Stimulated activated effector memory CD8-positive, alpha-beta T cell treated with anti-CD3 and anti-CD28 coated beads, Interleukin-12 subunit alpha, Interleukin-12 subunit beta, amount 100 ng/mL, for 72 hours (primary cell): ENCODE data around the gene PNPLA7.
"Not testable (repeated sequence)": the region's sequence is repeated elsewhere in the genome, so short reads cannot be mapped to it uniquely, and the experiment has no call there.

Experiments used
- ATAC-seq: fragments of 150-1000 bp; cut with Tn5 transposase; 2 replicates; pipeline ENCODE4 v1.10.0; 2021
- DNase-seq, 2 donors: peaks; one replicate each; pipeline ENCODE4 v3.0.0; 2021 to 2022; ENCODE audit warnings: low spot score in 2 of 2
- H3K27ac Mint-ChIP-seq: one replicate; pipeline ENCODE4 v1.8.0; 2022; ENCODE audit warnings: mild to moderate bottlenecking, mixed read lengths
- H3K36me3 Mint-ChIP-seq: one replicate; pipeline ENCODE4 v1.8.0; 2022; ENCODE audit warnings: mild to moderate bottlenecking, mixed read lengths
- H3K4me1 Mint-ChIP-seq: one replicate; pipeline ENCODE4 v1.8.0; 2022; ENCODE audit warnings: mixed read lengths
- H3K4me3 Mint-ChIP-seq: one replicate; pipeline ENCODE4 v1.8.0; 2022; ENCODE audit warnings: mild to moderate bottlenecking, mixed read lengths
- H3K9me3 Mint-ChIP-seq: one replicate; pipeline ENCODE4 v1.8.0; 2022; ENCODE audit warnings: mixed read lengths

Gene PNPLA7

DNA sequence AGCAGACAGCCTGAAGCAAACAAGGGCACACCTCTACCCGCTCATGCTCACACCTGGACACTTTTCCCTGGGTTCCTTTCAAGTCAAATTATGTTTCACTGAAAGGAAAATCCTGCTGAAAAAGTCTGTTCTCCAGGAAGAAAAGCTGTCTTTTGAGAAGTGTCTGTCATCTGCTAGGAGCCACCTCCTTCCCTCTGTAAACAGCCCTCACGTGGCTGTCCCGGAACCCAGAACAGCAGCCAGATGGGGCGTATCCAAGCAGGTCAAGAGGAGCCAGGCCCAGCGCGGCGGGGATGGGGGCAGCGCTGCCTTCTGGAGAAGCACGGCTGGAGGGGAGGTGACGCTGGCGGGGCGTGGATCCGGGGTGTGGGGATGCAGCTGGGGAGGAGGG lies at the start of gene PNPLA7:
Gene PNPLA7 (minus strand): TSS at position 172 of the 391 bp plus-strand sequence. CDS start 205 bp downstream, outside the sequence.
- ATAC-seq (no peak), DNase-seq (no peak)
- Mint-ChIP-seq H3K27ac (peak within 1 kb of the TSS; percentile 88), H3K9me3 (no peaks in the 10 kb centered on the region), H3K4me1 (peaks cover 22% of the 10 kb centered on the region), H3K36me3 (peaks cover 8% of the 10 kb centered on the region), H3K4me3 (peak within 1 kb of the TSS; percentile 79)

DNA sequence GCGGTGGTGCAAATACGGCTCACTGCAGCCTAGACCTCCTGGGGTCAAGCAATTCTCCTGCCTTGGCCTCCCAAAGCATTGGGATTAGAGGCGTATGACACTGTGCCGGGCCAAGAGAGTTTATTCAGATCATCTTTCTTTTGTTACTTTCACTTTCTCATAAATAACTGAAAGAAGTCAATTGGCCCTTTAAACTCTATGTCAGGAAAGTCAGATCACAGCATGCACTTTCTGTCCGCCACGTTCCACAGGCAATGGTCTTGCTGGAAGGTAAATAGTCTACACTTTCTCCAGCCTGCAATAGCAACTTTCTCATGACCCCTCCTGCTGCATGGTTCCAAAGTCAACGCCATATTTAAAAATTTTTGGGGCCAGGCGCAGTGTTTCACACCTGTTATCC lies 48.7 kb upstream of the PNPLA7 start:
- H3K27ac Mint-ChIP-seq = no peak overlapping the region
- ATAC-seq = no peak
- no peak for DNase-seq
- H3K36me3 Mint-ChIP-seq = peaks cover 4% of the 10 kb centered on the region
- peaks cover 17% of the 10 kb centered on the region for H3K4me1 Mint-ChIP-seq
- no peaks in the 10 kb centered on the region for H3K9me3 Mint-ChIP-seq
- no peak overlapping the region for H3K4me3 Mint-ChIP-seq

DNA sequence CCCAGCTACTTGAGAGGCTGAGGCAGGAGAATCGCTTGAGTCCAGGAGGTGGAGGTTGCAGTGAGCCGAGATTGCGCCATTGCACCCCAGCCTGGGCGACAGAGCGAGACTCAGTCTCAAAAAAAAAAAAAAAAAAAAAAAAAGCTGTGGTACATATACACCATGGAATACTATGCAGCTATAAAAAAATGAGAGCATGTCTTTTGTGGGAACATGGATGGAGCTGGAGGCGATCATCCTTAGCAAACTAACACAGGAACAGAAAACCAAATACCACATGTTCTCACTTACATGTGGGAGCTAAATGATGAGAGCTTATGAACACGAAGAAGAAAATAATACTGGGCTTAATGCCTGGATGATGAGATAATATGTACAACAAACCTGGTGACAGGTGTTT lies 46.4 kb upstream of the PNPLA7 start:
- H3K27ac Mint-ChIP-seq, H3K4me1 Mint-ChIP-seq, H3K9me3 Mint-ChIP-seq, DNase-seq, H3K36me3 Mint-ChIP-seq, ATAC-seq, H3K4me3 Mint-ChIP-seq: not testable (repeated sequence)

DNA sequence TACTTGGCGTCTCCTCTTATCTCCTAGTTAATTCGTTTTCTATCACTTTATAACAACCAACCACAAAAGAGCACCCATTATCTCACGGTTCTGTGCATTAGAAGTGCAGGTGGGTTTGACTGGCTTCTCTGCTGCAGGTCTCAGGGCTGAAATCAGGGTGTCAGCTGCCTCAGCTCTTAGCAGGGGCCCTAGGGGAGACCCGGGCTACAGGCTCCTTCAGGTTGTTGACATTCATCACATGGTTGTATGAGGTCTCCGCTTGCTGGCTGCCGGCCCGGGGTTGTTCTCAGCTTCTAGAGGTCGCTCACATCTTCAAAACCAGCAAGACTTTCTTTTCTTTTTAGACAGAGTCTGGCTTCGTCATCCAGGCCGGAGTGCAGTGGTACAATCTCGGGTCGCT lies 43.0 kb upstream of the PNPLA7 start:
- Mint-ChIP-seq H3K9me3 (no peaks in the 10 kb centered on the region), H3K4me3 (no peak overlapping the region), H3K27ac (no peak overlapping the region), H3K36me3 (peaks cover 8% of the 10 kb centered on the region), H3K4me1 (peaks cover 14% of the 10 kb centered on the region)
- DNase-seq (no peak), ATAC-seq (no peak)

DNA sequence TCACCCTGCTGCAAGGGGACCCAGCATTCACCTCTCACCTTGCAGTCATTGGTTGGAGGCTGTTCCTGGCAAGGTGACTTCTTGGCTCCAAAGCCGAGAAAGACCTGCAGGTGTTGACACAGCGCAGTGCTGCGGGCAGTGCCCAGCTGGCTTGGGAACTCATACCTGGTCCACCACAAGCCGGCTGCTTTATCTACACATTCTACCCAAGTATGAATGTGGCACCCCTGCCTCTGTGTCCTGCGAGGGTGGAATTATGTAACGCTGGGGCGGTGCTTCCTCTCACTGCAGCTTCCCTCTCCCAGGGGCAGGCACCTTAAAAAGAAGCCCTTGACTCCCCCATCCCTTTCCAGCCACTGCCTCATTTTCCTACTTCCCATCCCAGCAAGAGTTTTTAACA lies 42.6 kb upstream of the PNPLA7 start:
- ATAC-seq = no peak
- Mint-ChIP-seq H3K36me3 (peaks cover 12% of the 10 kb centered on the region), H3K9me3 (no peaks in the 10 kb centered on the region), H3K4me3 (no peak overlapping the region), H3K27ac (no peak overlapping the region), H3K4me1 (peaks cover 17% of the 10 kb centered on the region)
- no peak for DNase-seq

DNA sequence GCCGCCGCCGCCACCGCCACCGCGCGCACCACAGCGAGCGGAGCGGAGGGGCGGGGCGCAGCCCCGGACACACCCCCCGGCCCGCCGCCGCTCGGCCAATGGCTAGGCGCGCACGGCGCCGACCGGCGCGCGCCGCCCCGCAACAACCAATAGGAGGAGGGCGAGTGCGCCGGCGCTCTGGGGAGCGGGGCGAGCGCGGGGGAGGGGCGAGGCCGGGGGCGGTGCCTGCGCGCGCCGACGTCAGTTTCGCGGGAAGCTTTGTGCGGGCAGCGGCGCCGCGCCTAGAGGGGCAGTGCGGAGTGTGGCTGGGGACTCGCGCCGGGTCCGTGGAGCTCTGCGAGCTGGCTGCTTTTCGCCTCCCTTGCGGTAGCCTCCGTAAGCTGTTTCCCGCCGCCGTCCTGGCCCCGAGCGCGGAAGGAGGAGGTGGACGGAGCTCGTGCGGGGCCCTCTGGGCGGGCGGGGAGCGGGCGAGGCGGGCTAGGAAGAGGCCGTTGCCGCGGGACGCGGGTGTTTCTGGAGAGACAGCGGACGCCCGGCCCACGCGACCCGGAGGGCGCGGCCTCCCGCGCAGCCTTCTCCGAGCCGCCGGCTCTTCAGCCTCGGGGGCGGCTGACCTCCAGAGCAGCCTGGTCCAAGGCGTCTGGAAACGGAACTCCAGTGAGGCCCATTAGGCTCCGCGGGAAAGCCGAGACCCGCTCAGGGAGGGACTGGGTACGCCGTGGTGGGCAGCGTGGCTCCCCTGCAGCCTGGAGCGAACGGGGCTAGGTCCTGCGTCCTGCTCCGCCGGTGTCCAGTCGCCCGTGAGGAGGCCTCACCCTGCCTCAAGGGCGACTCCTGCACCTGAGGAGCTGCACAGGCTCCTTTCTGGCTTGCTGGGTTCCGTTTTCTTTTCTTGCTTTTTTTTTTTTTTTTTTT lies 40.5 kb upstream of the PNPLA7 start, which contains the start of gene ZMYND19:
Gene ZMYND19 (minus strand): TSS at position 44 of the 915 bp plus-strand sequence. CDS start 249 bp downstream, outside the sequence.
- H3K9me3 Mint-ChIP-seq = no peaks in the 10 kb centered on the region
- H3K36me3 Mint-ChIP-seq = peaks cover 32% of the 10 kb centered on the region
- peak within 1 kb of the TSS; percentile 82 for H3K4me3 Mint-ChIP-seq
- DNase-seq (peak; percentile 94 to 96), ATAC-seq (peak; percentile 95)
- peak within 1 kb of the TSS; percentile 89 for H3K27ac Mint-ChIP-seq
- peaks cover 19% of the 10 kb centered on the region for H3K4me1 Mint-ChIP-seq

DNA sequence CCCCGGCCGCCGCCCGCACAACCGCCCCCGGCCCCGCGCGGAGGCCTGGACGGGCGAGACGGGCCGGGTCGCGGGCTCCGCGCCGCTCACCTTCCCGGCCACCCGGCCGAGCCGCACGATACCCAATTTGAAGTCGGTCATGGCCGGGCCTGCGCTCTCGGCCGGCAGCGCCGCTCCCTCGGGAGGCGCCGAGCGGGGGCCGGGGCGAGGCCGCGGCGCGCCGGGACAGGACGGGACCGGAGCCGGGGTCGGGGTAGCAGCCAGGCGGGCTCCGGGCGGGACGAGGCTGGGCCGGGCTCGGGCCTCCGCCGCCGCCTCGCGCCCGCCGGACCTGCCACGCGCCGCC lies 39.9 kb upstream of the PNPLA7 start:
- peak overlapping the region; percentile 82 for H3K4me3 Mint-ChIP-seq
- no peak for DNase-seq
- peaks cover 39% of the 10 kb centered on the region for H3K36me3 Mint-ChIP-seq
- no peak overlapping the region for H3K27ac Mint-ChIP-seq
- H3K9me3 Mint-ChIP-seq = no peaks in the 10 kb centered on the region
- peaks cover 19% of the 10 kb centered on the region for H3K4me1 Mint-ChIP-seq
- ATAC-seq = peak; percentile 53

DNA sequence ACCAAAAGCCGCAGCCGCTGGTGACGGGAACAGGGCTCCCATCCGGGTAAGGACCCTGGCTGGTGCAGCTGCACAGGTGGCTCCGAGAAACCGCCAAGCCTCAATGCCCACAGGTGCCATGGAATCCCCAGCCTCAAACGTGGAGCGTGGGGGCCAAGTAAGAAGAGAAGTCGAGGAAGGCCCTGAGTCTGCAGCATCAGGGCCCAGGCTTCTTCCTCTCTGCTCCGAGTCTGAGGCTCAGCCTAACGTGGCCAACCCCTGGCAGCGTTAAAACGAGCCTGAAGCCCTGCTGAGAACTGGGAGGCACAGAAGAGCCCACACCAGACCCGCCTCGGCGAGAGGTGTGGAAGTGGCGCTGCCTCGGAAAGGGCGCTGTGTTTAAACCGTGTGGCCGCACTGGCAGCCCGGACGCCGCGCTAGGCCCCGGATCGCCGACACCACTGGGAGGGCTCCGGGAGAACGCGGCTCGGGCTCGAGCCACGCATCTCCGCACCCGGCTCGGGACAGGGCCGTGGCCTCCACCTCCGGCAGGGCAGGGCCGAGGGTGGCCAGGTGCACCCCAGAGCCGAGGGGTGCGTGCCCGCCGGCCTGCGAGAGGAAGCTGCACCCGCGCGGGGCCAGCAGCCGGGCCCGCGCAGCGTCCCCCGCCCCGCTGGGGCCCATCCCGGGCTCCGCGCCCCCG lies 39.4 kb upstream of the PNPLA7 start:
- DNase-seq = no peak
- H3K9me3 Mint-ChIP-seq = no peaks in the 10 kb centered on the region
- H3K4me3 Mint-ChIP-seq = peak overlapping the region; percentile 74
- peaks cover 19% of the 10 kb centered on the region for H3K4me1 Mint-ChIP-seq
- no peak overlapping the region for H3K27ac Mint-ChIP-seq
- H3K36me3 Mint-ChIP-seq = peaks cover 44% of the 10 kb centered on the region
- ATAC-seq = peak; percentile 4

DNA sequence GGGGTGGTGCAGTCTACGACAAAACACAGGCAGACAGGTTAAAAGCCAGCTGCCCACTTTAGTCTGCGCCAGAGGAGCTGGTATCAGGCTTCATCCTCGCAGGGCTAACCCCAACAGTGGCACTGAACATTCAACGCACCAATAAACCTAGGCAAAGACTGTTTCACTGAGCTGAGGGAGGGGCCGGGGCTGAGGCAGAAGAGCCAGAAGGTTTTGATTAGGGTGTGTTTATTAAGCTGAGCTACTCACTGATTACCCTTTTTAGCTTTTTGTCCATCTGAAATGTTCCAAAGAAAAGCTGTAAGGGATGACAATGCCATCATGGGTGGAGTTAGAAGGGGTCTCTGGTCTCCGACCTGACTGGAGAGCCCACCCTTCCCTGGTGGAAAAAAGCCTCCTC lies 38.7 kb upstream of the PNPLA7 start:
- ATAC-seq (no peak), DNase-seq (no peak)
- H3K4me3 Mint-ChIP-seq = peak overlapping the region; percentile 74
- H3K36me3 Mint-ChIP-seq = peaks cover 45% of the 10 kb centered on the region
- no peaks in the 10 kb centered on the region for H3K9me3 Mint-ChIP-seq
- H3K4me1 Mint-ChIP-seq = peaks cover 19% of the 10 kb centered on the region
- no peak overlapping the region for H3K27ac Mint-ChIP-seq

DNA sequence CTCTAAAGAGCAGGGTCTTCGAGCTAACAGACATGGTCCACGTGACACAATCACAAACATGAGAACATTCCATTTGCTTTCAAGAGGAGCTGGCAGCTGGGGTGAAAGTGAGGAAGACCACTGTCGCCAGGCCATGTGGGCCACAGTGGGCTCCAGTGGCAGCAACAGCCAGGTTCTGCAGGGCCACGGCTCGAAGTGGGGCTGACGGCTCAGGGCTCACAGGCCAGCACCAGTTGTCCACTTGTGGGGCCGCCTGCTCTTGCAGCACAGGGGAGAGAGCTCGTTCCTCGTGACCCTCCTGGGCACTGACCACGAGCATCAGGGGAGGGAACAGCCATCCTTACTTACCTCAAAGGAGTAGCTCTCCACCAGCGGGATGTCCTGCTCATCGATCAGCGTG lies 38.1 kb upstream of the PNPLA7 start:
- Mint-ChIP-seq H3K4me1 (peaks cover 19% of the 10 kb centered on the region), H3K36me3 (peaks cover 50% of the 10 kb centered on the region), H3K9me3 (no peaks in the 10 kb centered on the region), H3K27ac (peak overlapping the region; percentile 53), H3K4me3 (peak overlapping the region; percentile 74)
- no peak for ATAC-seq
- DNase-seq = no peak

DNA sequence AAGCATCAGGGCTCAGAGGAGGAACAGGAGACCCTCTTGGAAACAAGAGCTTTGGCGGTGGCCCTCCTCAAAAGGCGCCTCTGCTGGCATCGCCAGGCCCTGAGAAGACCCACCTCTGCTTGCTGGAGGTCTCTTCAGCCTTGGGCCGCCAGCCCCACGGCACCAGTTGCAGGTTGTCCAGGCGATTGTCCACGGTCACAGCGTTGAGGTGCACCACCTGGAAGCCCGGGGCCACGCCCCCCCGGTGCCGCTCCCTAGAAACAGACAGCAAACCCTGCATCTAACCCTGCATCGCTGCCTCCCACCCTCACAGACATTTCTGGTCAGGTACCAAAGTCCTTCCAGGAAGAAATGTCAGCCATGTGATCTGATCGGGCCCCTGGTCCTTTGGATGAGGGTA lies 36.7 kb upstream of the PNPLA7 start:
- ATAC-seq (no peak), DNase-seq (no peak)
- H3K4me1 Mint-ChIP-seq = peaks cover 19% of the 10 kb centered on the region
- no peaks in the 10 kb centered on the region for H3K9me3 Mint-ChIP-seq
- H3K27ac Mint-ChIP-seq = no peak overlapping the region
- peaks cover 55% of the 10 kb centered on the region for H3K36me3 Mint-ChIP-seq
- H3K4me3 Mint-ChIP-seq = no peak overlapping the region

DNA sequence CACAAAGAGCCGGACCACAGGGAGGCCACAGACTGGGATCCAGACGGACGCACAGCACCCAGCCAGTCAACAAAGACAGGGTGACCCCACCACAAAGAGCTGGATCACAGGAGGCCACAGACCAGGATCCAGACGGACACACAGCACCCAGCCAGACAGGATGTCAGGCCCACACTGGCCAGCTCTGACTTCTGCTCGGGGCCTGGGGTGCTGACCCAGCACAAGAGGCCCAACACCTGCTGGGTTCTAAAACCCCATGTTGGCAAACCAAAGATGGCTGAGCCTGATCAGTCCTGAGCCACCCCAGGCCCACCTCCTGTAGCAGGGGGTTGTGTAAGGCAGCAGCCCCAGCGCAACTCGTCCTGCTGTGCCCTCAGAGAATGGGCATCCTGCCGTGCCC lies 33.8 kb upstream of the PNPLA7 start:
- DNase-seq (no peak), ATAC-seq (no peak)
- H3K4me1 Mint-ChIP-seq = peaks cover 13% of the 10 kb centered on the region
- H3K4me3 Mint-ChIP-seq = no peak overlapping the region
- peak overlapping the region; percentile 48 for H3K27ac Mint-ChIP-seq
- H3K9me3 Mint-ChIP-seq = no peaks in the 10 kb centered on the region
- peaks cover 58% of the 10 kb centered on the region for H3K36me3 Mint-ChIP-seq

DNA sequence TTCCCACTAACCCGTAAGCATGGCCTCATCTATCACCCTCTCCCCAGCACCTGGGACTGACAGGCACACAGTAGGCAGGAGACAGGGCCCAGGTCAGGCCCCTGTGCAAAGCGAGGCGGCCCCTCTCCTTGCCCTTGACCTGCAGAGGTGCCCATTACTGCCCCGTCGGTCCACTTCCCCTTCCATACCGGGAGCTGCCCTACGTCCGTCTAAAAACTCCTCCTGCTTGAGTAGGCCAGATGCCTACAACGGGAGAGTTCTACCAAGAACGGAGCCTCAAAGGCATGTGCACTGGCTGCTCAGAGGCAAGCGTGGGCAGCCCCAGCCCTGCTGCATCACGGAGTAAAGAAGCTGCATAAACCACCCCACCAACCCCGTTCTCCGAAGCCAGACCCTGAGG lies 33.1 kb upstream of the PNPLA7 start:
- H3K9me3 Mint-ChIP-seq = no peaks in the 10 kb centered on the region
- H3K27ac Mint-ChIP-seq = peak overlapping the region; percentile 48
- DNase-seq (no peak), ATAC-seq (no peak)
- peaks cover 52% of the 10 kb centered on the region for H3K36me3 Mint-ChIP-seq
- peaks cover 8% of the 10 kb centered on the region for H3K4me1 Mint-ChIP-seq
- H3K4me3 Mint-ChIP-seq = no peak overlapping the region

DNA sequence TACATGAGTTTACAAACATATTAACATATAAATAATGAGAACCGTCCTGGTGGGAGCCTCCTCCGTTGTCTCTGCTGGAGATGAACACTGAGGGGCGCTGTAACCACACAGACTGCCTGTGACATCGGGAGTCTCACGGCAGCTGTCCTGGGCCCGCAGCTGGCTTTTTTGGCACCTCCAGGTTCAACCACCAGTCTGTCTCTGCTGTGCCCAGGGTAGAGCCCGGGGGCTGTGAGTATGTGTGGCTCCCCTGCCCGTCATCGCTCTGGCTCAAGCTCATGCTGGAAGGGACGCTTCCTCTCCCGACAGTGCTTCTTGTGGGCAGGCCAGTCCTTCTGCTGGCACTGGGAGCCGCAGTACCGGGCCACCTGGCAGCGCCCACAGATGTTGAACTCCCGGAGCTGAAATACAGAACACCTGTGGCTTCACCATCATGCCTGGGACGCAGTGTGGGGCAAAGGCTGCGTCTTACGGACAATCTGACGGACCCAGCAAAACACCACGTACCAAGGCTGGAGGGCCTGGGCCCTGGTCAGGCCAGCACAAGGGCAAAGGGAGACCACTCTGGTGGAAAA lies 32.2 kb upstream of the PNPLA7 start:
- H3K4me1 Mint-ChIP-seq = peaks cover 6% of the 10 kb centered on the region
- no peak for DNase-seq

DNA sequence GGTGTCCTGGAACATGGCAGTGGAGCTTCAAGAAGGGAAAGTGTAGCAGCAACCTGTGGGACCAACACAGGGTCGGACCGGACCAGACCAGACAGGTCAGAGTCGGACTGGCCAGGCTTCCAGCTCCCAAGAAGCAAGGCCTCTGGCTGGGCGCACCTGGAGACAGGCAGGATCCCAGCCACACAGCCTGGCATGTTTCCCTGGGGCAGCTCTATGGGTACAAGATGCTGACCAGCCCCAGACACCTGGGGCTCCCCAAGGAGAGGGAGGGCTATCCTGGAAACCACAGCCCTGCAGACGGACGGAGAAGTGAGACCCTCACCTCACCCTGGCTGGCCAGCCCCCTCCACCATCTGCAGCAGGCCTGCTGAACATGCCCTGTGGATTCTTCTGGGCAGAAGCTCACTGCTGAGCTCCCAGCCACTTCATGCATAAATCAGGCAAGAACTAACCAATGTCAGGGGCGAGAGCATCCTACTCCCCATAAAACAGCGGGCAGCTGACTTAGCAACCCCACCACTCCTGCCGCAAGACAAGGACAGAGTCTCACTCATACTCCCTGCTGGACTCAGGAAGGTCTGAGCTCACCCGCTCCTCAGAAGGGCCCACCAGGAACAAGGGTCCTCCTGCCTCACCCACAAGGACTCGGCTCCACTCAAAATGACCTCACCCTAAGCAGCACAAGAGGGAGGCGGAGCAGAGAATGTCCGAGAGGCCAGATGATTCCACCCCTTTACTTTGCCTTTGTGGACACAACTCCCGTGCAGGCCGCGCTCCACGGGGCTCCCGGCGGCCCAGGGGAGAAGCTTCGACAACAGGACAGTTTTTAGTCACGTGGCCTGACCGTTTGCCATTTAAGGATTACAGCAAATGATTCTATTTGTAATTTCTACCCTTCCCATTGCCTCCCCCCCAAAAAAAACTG lies 31.4 kb upstream of the PNPLA7 start:
- H3K4me3 Mint-ChIP-seq = no peak overlapping the region
- peak overlapping the region; percentile 14 for H3K27ac Mint-ChIP-seq
- DNase-seq (no peak), ATAC-seq (no peak)
- H3K36me3 Mint-ChIP-seq = peaks cover 38% of the 10 kb centered on the region
- peaks cover 11% of the 10 kb centered on the region for H3K4me1 Mint-ChIP-seq
- H3K9me3 Mint-ChIP-seq = no peaks in the 10 kb centered on the region

More for the DNA sequence above, 32.2 kb upstream of the PNPLA7 start:
- Mint-ChIP-seq H3K9me3 (no peaks in the 10 kb centered on the region), H3K36me3 (peaks cover 42% of the 10 kb centered on the region), H3K27ac (no peak overlapping the region), H3K4me3 (no peak overlapping the region)
- ATAC-seq = no peak
